Osteoblast (primary cell): Measurements from ENCODE around the gene CARMIL1. TPM values are rescaled to one million over a fixed set of nuclear protein-coding genes. Genes with fewer than 3 reads are reported as not detected.

Experiments
- DNase-seq: peaks from one replicate; pipeline ENCODE4 v3.0.0; 2011; ENCODE audit warnings: low spot score, mixed read lengths; ENCODE audit not compliant: insufficient read length; ENCODE audit errors: missing footprints
- H2AFZ ChIP-seq: 2 replicates; pipeline ENCODE4 v1.6.0; 2011; ENCODE audit warnings: mild to moderate bottlenecking, low read length
- H3K27ac ChIP-seq: 2 replicates; pipeline ENCODE4 v1.5.1; 2011; ENCODE audit warnings: mild to moderate bottlenecking, low read depth, low read length, moderate library complexity
- H3K27me3 ChIP-seq: 2 replicates; pipeline ENCODE4 v1.6.0; 2012; ENCODE audit warnings: mild to moderate bottlenecking, control low read depth, inconsistent platforms, low read length, moderate library complexity; ENCODE audit not compliant: insufficient read depth
- H3K36me3 ChIP-seq: 2 replicates; pipeline ENCODE4 v1.5.1; 2011; ENCODE audit warnings: mild to moderate bottlenecking, low read length, control low read depth, moderate library complexity; ENCODE audit not compliant: insufficient read depth
- H3K4me1 ChIP-seq: 2 replicates; pipeline ENCODE4 v1.5.1; 2011; ENCODE audit warnings: mild to moderate bottlenecking, low read length, control low read depth, moderate library complexity; ENCODE audit not compliant: insufficient read depth
- H3K4me2 ChIP-seq: 2 replicates; pipeline ENCODE4 v1.6.0; 2011; ENCODE audit warnings: mild to moderate bottlenecking, low read length; ENCODE audit not compliant: insufficient read depth
- H3K4me3 ChIP-seq: fragments of 200-600 bp; sonication (generic); 3 replicates; pipeline ENCODE4 v1.5.1; 2012; ENCODE audit warnings: mild to moderate bottlenecking, low read length, inconsistent platforms; ENCODE audit not compliant: insufficient read depth
- H3K79me2 ChIP-seq: 2 replicates; pipeline ENCODE4 v1.6.0; 2012; ENCODE audit warnings: mild to moderate bottlenecking, low read length, control low read depth, inconsistent platforms; ENCODE audit not compliant: insufficient read depth
- H3K9me3 ChIP-seq: 2 replicates; pipeline ENCODE4 v1.5.1; 2011; ENCODE audit warnings: low read depth, low read length, control low read depth
- H4K20me1 ChIP-seq: 2 replicates; pipeline ENCODE4 v1.6.0; 2012; ENCODE audit warnings: mild to moderate bottlenecking, low read length, control low read depth; ENCODE audit not compliant: insufficient read depth
- total RNA-seq: library from RNA; depleted of rRNA; stranded (reverse); fragments of >200 nt; gene quantifications from 2 replicates; pipeline ENCODE4 v1.2.3, GENCODE V29; 2012
- TF ChIP-seq, protein P1 (sequence below): IDR thresholded peaks from 2 replicates; pipeline ENCODE4 v1.5.1; 2011; ENCODE audit warnings: mild to moderate bottlenecking, low read depth, low read length, moderate library complexity; ENCODE audit errors: extremely low read depth

Gene CARMIL1
- total RNA-seq, 1 donor: 25.7 TPM

DNA sequence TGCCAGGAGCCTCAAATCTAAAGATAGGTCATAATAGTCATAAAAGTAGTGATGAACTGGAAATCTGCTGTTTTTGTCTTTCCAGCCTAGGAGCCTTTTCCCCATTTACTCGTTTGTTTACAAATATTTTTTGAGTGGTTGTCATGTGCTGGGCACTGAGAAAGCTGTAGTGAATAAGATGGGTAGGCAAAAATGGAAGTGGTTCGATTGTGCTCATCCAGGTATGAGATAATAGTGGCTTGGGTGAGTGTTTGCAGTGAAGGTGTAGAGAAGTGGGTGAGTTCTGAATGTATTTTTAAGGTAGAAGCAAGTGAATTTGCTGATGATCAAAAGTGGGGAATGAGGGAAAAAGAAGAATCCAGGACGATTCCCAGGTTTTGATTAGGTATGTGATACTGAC is 53.0 kb downstream of the CARMIL1 start:
- no peaks in the 10 kb centered on the region for H3K9me3 ChIP-seq
- no peak overlapping the region for H2AFZ ChIP-seq
- TF ChIP-seq, protein P1, sequence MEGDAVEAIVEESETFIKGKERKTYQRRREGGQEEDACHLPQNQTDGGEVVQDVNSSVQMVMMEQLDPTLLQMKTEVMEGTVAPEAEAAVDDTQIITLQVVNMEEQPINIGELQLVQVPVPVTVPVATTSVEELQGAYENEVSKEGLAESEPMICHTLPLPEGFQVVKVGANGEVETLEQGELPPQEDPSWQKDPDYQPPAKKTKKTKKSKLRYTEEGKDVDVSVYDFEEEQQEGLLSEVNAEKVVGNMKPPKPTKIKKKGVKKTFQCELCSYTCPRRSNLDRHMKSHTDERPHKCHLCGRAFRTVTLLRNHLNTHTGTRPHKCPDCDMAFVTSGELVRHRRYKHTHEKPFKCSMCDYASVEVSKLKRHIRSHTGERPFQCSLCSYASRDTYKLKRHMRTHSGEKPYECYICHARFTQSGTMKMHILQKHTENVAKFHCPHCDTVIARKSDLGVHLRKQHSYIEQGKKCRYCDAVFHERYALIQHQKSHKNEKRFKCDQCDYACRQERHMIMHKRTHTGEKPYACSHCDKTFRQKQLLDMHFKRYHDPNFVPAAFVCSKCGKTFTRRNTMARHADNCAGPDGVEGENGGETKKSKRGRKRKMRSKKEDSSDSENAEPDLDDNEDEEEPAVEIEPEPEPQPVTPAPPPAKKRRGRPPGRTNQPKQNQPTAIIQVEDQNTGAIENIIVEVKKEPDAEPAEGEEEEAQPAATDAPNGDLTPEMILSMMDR: no peak
- H3K27me3 ChIP-seq: no peaks in the 10 kb centered on the region
- H3K4me3 ChIP-seq: no peak overlapping the region
- H3K79me2 ChIP-seq: peaks cover 8% of the 10 kb centered on the region
- no peaks in the 10 kb centered on the region for H4K20me1 ChIP-seq
- H3K4me2 ChIP-seq: no peak overlapping the region
- no peak for DNase-seq
- no peak overlapping the region for H3K27ac ChIP-seq
- peaks cover 6% of the 10 kb centered on the region for H3K4me1 ChIP-seq
- H3K36me3 ChIP-seq: no peaks in the 10 kb centered on the region

DNA sequence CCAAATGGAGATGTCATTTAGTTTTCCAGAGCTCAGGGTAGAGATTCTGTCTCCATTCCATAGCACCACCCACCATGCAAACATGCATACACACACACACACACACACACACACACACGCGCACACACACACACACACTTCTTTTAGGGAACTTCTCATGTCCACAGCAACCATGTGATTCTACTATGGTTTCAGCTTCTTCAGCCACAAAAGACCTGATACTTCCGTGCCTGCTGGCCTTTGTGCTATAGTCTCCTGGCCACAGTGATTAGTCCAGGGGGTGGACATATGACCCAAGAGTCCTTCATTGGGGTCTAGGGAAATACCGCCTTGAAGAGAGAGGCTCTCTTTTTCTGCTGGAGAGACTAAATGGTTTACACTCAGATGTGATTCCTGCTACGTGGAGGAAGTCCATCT is 53.5 kb downstream of the CARMIL1 start:
- DNase-seq: no peak
- H2AFZ ChIP-seq: peak overlapping the region; percentile 21
- TF ChIP-seq, protein P1: no peak
- H3K36me3 ChIP-seq: no peaks in the 10 kb centered on the region
- no peak overlapping the region for H3K4me2 ChIP-seq
- peaks cover 8% of the 10 kb centered on the region for H3K79me2 ChIP-seq
- H3K4me1 ChIP-seq: peaks cover 6% of the 10 kb centered on the region
- H3K4me3 ChIP-seq: no peak overlapping the region
- H3K9me3 ChIP-seq: no peaks in the 10 kb centered on the region
- no peaks in the 10 kb centered on the region for H4K20me1 ChIP-seq
- no peak overlapping the region for H3K27ac ChIP-seq
- H3K27me3 ChIP-seq: no peaks in the 10 kb centered on the region

DNA sequence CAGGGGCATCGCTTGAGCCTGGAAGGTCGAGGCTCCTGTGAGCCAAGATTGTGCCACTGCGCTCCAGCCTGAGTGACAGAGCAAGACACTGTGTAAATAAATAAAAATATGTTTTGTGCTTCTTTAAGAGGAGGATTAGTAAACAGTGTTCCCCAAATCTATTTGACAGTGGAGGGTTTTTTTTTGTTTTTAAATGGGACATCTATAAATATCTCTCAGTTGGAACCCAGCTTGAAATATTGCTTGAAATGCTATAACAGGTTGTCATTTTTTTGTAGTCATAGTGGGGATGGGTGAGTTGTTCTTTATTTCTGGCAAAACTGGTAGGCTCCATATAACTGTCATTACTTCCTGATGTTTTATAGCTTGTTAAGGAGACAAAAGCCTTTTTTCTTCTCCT is 54.3 kb downstream of the CARMIL1 start:
- H3K4me2 ChIP-seq: no peak overlapping the region
- peaks cover 6% of the 10 kb centered on the region for H3K4me1 ChIP-seq
- TF ChIP-seq, protein P1: no peak
- H3K4me3 ChIP-seq: no peak overlapping the region
- H3K27ac ChIP-seq: no peak overlapping the region
- no peak overlapping the region for H2AFZ ChIP-seq
- H4K20me1 ChIP-seq: no peaks in the 10 kb centered on the region
- H3K79me2 ChIP-seq: peaks cover 8% of the 10 kb centered on the region
- H3K27me3 ChIP-seq: no peaks in the 10 kb centered on the region
- no peaks in the 10 kb centered on the region for H3K36me3 ChIP-seq
- no peak for DNase-seq
- no peaks in the 10 kb centered on the region for H3K9me3 ChIP-seq

DNA sequence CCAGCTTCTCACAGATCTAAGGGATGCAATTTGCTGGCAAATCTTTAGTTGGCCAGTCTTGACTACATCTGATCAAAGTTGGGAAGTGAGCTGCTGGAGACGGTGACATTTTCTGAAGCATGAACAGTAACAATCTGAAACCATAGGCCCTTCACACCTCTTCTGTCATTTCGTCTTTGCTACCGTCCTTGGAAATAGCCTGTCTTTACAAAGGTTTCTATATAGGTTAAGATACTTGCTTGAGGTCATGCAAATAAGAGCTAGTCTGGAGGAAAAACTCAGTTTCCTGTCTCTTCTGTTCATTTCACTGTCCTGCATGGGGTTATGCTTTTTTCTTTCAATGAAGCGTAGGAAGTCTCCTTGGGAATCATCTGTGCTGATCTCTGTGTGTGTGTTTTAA is 55.6 kb downstream of the CARMIL1 start:
- no peak overlapping the region for H3K4me2 ChIP-seq
- DNase-seq: no peak
- TF ChIP-seq, protein P1: no peak
- no peak overlapping the region for H3K4me3 ChIP-seq
- H3K4me1 ChIP-seq: peaks cover 6% of the 10 kb centered on the region
- H2AFZ ChIP-seq: no peak overlapping the region
- H3K9me3 ChIP-seq: no peaks in the 10 kb centered on the region
- peaks cover 13% of the 10 kb centered on the region for H3K79me2 ChIP-seq
- H3K27ac ChIP-seq: no peak overlapping the region
- peaks cover 3% of the 10 kb centered on the region for H4K20me1 ChIP-seq
- H3K27me3 ChIP-seq: no peaks in the 10 kb centered on the region
- no peaks in the 10 kb centered on the region for H3K36me3 ChIP-seq
